CD14-positive monocyte (primary cell): Measurements from ENCODE around the gene RASGRF2. TPM values are rescaled to one million over a fixed set of nuclear protein-coding genes. Genes with fewer than 3 reads are reported as not detected.

Experiments used
- DNase-seq, 3 donors: peaks; one replicate each; pipeline ENCODE4 v3.0.0-alpha.2; 2011 to 2022
- H2AFZ ChIP-seq: 2 replicates; pipeline ENCODE4 v1.6.0; 2012; ENCODE audit warnings: mild to moderate bottlenecking, low read depth, low read length, inconsistent platforms; ENCODE audit not compliant: insufficient read depth, poor library complexity, severe bottlenecking
- H3K27ac ChIP-seq, 2 donors: 1 replicate in 1 of 2; 2 replicates in 1 of 2; pipeline ENCODE4 v1.5.1; 2012 to 2013; ENCODE audit warnings: low read length in 2 of 2, control low read depth in 1 of 2, inconsistent platforms in 1 of 2, low read depth in 1 of 2, mild to moderate bottlenecking in 1 of 2
- H3K27me3 ChIP-seq, 2 donors: one replicate each; pipeline versions ENCODE4 v1.6.0 to v1.6.1; 2011 to 2013; ENCODE audit warnings: low read length in 2 of 2; ENCODE audit not compliant: control insufficient read depth in 2 of 2, insufficient read depth in 2 of 2
- H3K36me3 ChIP-seq, 2 donors: replicated peaks in 1 of 2; 1 replicate in 1 of 2; 2 replicates in 1 of 2; pipeline versions ENCODE4 v1.5.1 to v1.6.1; 2012 to 2013; ENCODE audit warnings: low read length in 2 of 2, control low read depth in 1 of 2, inconsistent platforms in 1 of 2, mild to moderate bottlenecking in 1 of 2; ENCODE audit not compliant: insufficient read depth in 2 of 2, control insufficient read depth in 1 of 2
- H3K4me1 ChIP-seq, 2 donors: 1 replicate in 1 of 2; 2 replicates in 1 of 2; pipeline versions ENCODE4 v1.5.1 to v1.6.1; 2012 to 2013; ENCODE audit warnings: low read length in 2 of 2, control low read depth in 1 of 2, inconsistent platforms in 1 of 2, mild to moderate bottlenecking in 1 of 2, moderate library complexity in 1 of 2; ENCODE audit not compliant: insufficient read depth in 2 of 2, control insufficient read depth in 1 of 2
- H3K4me2 ChIP-seq: replicated peaks from 2 replicates; pipeline ENCODE3; 2012; ENCODE audit warnings: low read length, moderate library complexity, mild to moderate bottlenecking; ENCODE audit not compliant: poor library complexity, severe bottlenecking; ENCODE audit errors: extremely low read depth
- H3K4me3 ChIP-seq, 3 experiments: fragments of 200-600 bp in 1 of 3; sonication (generic) in 1 of 3; replicated peaks in 1 of 3; 1 replicate in 2 of 3; 2 replicates in 1 of 3; pipeline ENCODE4 v1.5.1; 2011 to 2013; ENCODE audit warnings: low read length in 3 of 3, mild to moderate bottlenecking in 3 of 3, control low read depth in 2 of 3, low read depth in 2 of 3, inconsistent platforms in 1 of 3, moderate library complexity in 1 of 3
- H3K79me2 ChIP-seq: 2 replicates; pipeline ENCODE4 v1.6.0; 2012; ENCODE audit warnings: mild to moderate bottlenecking, control low read depth, inconsistent platforms, low read length, moderate library complexity; ENCODE audit not compliant: insufficient read depth
- H3K9ac ChIP-seq: 2 replicates; pipeline ENCODE4 v1.6.0; 2017; ENCODE audit warnings: low read length, mild to moderate bottlenecking; ENCODE audit not compliant: insufficient read depth, poor library complexity, severe bottlenecking
- H3K9me3 ChIP-seq, 2 donors: replicated peaks in 1 of 2; 1 replicate in 1 of 2; 2 replicates in 1 of 2; pipeline versions ENCODE4 v1.5.1 to v1.6.1; 2012 to 2013; ENCODE audit warnings: low read length in 2 of 2, control low read depth in 1 of 2; ENCODE audit not compliant: control insufficient read depth in 1 of 2, insufficient read depth in 1 of 2
- H4K20me1 ChIP-seq: 2 replicates; pipeline ENCODE4 v1.6.0; 2012; ENCODE audit warnings: mild to moderate bottlenecking, low read length, control low read depth, moderate library complexity; ENCODE audit not compliant: insufficient read depth
- H3K27ac Mint-ChIP-seq, 7 donors: one replicate each; pipeline ENCODE4 v1.8.0; 2020; ENCODE audit warnings: mild to moderate bottlenecking in 7 of 7, mixed read lengths in 7 of 7, moderate library complexity in 6 of 7, inconsistent platforms in 2 of 7
- H3K27me3 Mint-ChIP-seq, 3 donors: one replicate each; pipeline ENCODE4 v1.8.0; 2021 to 2022; ENCODE audit warnings: low read depth in 3 of 3, mild to moderate bottlenecking in 3 of 3, mixed read lengths in 3 of 3, moderate library complexity in 3 of 3, inconsistent platforms in 1 of 3
- H3K36me3 Mint-ChIP-seq, 2 donors: one replicate each; pipeline ENCODE4 v1.8.0; 2020; ENCODE audit warnings: mixed read lengths in 2 of 2, inconsistent platforms in 1 of 2, mild to moderate bottlenecking in 1 of 2
- H3K4me1 Mint-ChIP-seq: one replicate; pipeline ENCODE4 v1.8.0; 2020; ENCODE audit warnings: mild to moderate bottlenecking, mixed read lengths
- H3K4me3 Mint-ChIP-seq, 2 donors: one replicate each; pipeline ENCODE4 v1.8.0; 2020; ENCODE audit warnings: mild to moderate bottlenecking in 2 of 2, mixed read lengths in 2 of 2, moderate library complexity in 1 of 2
- H3K9me3 Mint-ChIP-seq, 7 donors: one replicate each; pipeline ENCODE4 v1.8.0; 2020 to 2022; ENCODE audit warnings: mixed read lengths in 7 of 7, mild to moderate bottlenecking in 6 of 7, moderate library complexity in 6 of 7, inconsistent platforms in 2 of 7
- CTCF ChIP-seq: fragments of 200-600 bp; IDR thresholded peaks from one replicate; pipeline ENCODE4 v1.8.0; 2022; ENCODE audit warnings: antibody characterized with exemption, mild to moderate bottlenecking
- WGBS: methylation state at CpG from one replicate; pipeline ENCODE4 v1.1.5; 2013; ENCODE audit warnings: missing lambda C conversion rate; ENCODE audit not compliant: insufficient coverage; 5-methylcytosine and 5-hydroxymethylcytosine counted together
- intact Hi-C, 2 donors: fragments of 100-400 bp; cut with micrococcal nuclease; formaldehyde crosslinking; loops; one replicate each; pipeline versions ENCODE4 v1.15.0 to v1.15.1; 2023
- polyA plus RNA-seq, 3 donors: library from polyadenylated mRNA; depleted of rRNA in 1 of 3; unstranded in 2 of 3; stranded (reverse) in 1 of 3; fragments of 300-500 nt in 2 of 3; fragments of >200 nt in 1 of 3; fragmentation: Illumina TruSeq in 2 of 3; gene quantifications; 1 replicate in 2 of 3; 2 replicates in 1 of 3; pipeline ENCODE4 v1.2.3, GENCODE V29; 2012 to 2021

The RASGRF2 gene
- polyA plus RNA-seq, 3 donors = 0.01 to 0.02 TPM; not detected in 1

GRCh38 chr5:81125959-81126358 is 165.8 kb downstream of the RASGRF2 start:
- H3K4me3 ChIP-seq = peak overlapping the region in 1 of 3 experiments; percentile 36
- H3K27ac ChIP-seq = no peak overlapping the region
- no peaks in the 10 kb centered on the region for H3K36me3 ChIP-seq
- no peak overlapping the region for H3K9ac ChIP-seq
- Mint-ChIP-seq H3K9me3 (no peaks in the 10 kb centered on the region), H3K27ac (no peak overlapping the region), H3K4me3 (peak overlapping the region in 1 of 2 donors; percentile 56), H3K4me1 (peaks cover 15% of the 10 kb centered on the region), H3K36me3 (no peaks in the 10 kb centered on the region), H3K27me3 (peaks cover 2 to 12% (median 7%) of the 10 kb centered on the region in 3 donors)
- no peaks in the 10 kb centered on the region for H4K20me1 ChIP-seq
- WGBS = 29% methylated on average over 3 of the region's 7 CpGs
- H3K9me3 ChIP-seq = no peaks in the 10 kb centered on the region
- peak overlapping the region; percentile 37 for H3K4me2 ChIP-seq
- H3K79me2 ChIP-seq = no peaks in the 10 kb centered on the region
- peak overlapping the region; percentile 51 for H2AFZ ChIP-seq
- H3K27me3 ChIP-seq = peaks cover 0 to 7% of the 10 kb centered on the region in 2 donors
- intact Hi-C loops = no loop called here
- H3K4me1 ChIP-seq = peaks cover 6 to 12% of the 10 kb centered on the region in 2 donors
- TF ChIP-seq CTCF = no peak
- no peak for DNase-seq

- no CpG with 5 or more reads among the region's 7 CpGs for WGBS
- intact Hi-C loops = no loop called here
- H3K79me2 ChIP-seq = no peaks in the 10 kb centered on the region
- H3K4me1 ChIP-seq = peaks cover 6 to 12% of the 10 kb centered on the region in 2 donors
- H3K27ac ChIP-seq = no peak overlapping the region
- Mint-ChIP-seq H3K4me1 (peaks cover 15% of the 10 kb centered on the region), H3K27ac (no peak overlapping the region), H3K27me3 (peaks cover 2 to 15% (median 7%) of the 10 kb centered on the region in 3 donors), H3K36me3 (no peaks in the 10 kb centered on the region), H3K9me3 (no peaks in the 10 kb centered on the region), H3K4me3 (no peak overlapping the region)
- H3K27me3 ChIP-seq = peaks cover 0 to 7% of the 10 kb centered on the region in 2 donors
- no peak for DNase-seq
- H3K9ac ChIP-seq = no peak overlapping the region
- H3K9me3 ChIP-seq = no peaks in the 10 kb centered on the region
- no peak overlapping the region for H2AFZ ChIP-seq
- H3K4me3 ChIP-seq = no peak overlapping the region
- no peak for TF ChIP-seq CTCF
- H3K36me3 ChIP-seq = no peaks in the 10 kb centered on the region
- H4K20me1 ChIP-seq = no peaks in the 10 kb centered on the region
- no peak overlapping the region for H3K4me2 ChIP-seq
Measured at GRCh38 chr5:81128416-81128815, 168.3 kb downstream of the RASGRF2 start.
